CD4-positive, alpha-beta T cell treated with Interleukin-21 for 1 hour (primary cell): Measurements from ENCODE around the gene IL4.

Experiments
- DNase-seq: peaks from one replicate; pipeline ENCODE4 v3.0.0-alpha.2; 2020

Gene IL4

GRCh38 chr5:132704875-132705274, 31.1 kb downstream of the IL4 start:
- no peak for DNase-seq

GRCh38 chr5:132708645-132709044, 34.9 kb downstream of the IL4 start:
- DNase-seq = no peak

GRCh38 chr5:132714456-132715307, 40.9 kb downstream of the IL4 start:
- peak; percentile 17 for DNase-seq

GRCh38 chr5:132718544-132719312, 44.9 kb downstream of the IL4 start:
- DNase-seq = no peak

GRCh38 chr5:132725745-132726144, 52.0 kb downstream of the IL4 start:
- no peak for DNase-seq

GRCh38 chr5:132729896-132730295, 56.1 kb downstream of the IL4 start:
- DNase-seq = no peak
